H1 (cell line): ENCODE measurements around the gene CHCHD3. TPM values are rescaled to one million over a fixed set of nuclear protein-coding genes. Genes with fewer than 3 reads are reported as not detected.

ENCODE experiments used
- CTCF ChIA-PET: fragments of 300-600 bp; sonication (Branson Sonifier 250); formaldehyde crosslinking; loops from one replicate; lab custom pipeline; 2021; ENCODE audit not compliant: partially characterized antibody; lab: Charles Lee
- POLR2A ChIA-PET: fragments of 300-600 bp; sonication (Branson Sonifier 250); formaldehyde crosslinking; loops from one replicate; lab custom pipeline; 2021; ENCODE audit warnings: inconsistent platforms; ENCODE audit not compliant: partially characterized antibody; lab: Charles Lee
- DNase-seq, 2 experiments: peaks; one replicate each; pipeline versions ENCODE4 v3.0.0 to v3.0.0-alpha.2; 2010 to 2022; ENCODE audit warnings: low spot score in 2 of 2, low read depth in 1 of 2, mixed read lengths in 1 of 2
- FAIRE-seq: peaks from 2 replicates; lab custom pipeline; 2011; peaks lifted over from hg19 to GRCh38; lab: Jason Lieb, UNC
- H2AFZ ChIP-seq: 2 replicates; pipeline ENCODE4 v1.8.1; 2012; ENCODE audit warnings: low read length, inconsistent platforms
- H2AK5ac ChIP-seq: 2 replicates; pipeline ENCODE4 v1.6.1; 2013; ENCODE audit warnings: low read depth, low read length
- H2BK120ac ChIP-seq: replicated peaks from 2 replicates; pipeline ENCODE3; 2013; ENCODE audit warnings: low read depth, low read length, inconsistent platforms
- H2BK12ac ChIP-seq: 2 replicates; pipeline ENCODE4 v1.6.1; 2013; ENCODE audit warnings: low read depth, low read length
- H2BK15ac ChIP-seq: 2 replicates; pipeline ENCODE4 v1.6.1; 2013; ENCODE audit warnings: low read length
- H2BK20ac ChIP-seq: 2 replicates; pipeline ENCODE4 v1.6.1; 2013; ENCODE audit warnings: low read length
- H2BK5ac ChIP-seq: 2 replicates; pipeline ENCODE4 v1.6.1; 2013; ENCODE audit warnings: low read depth, low read length
- H3K14ac ChIP-seq: 2 replicates; pipeline ENCODE4 v1.6.1; 2013; ENCODE audit warnings: inconsistent platforms; ENCODE audit not compliant: insufficient read length
- H3K18ac ChIP-seq: 2 replicates; pipeline ENCODE4 v1.6.1; 2013; ENCODE audit warnings: low read length; ENCODE audit errors: extremely low read depth
- H3K23ac ChIP-seq: 2 replicates; pipeline ENCODE4 v1.6.1; 2013; ENCODE audit warnings: inconsistent platforms; ENCODE audit not compliant: insufficient read length
- H3K23me2 ChIP-seq: 2 replicates; pipeline ENCODE4 v1.6.1; 2013; ENCODE audit warnings: low read depth, low read length
- H3K27ac ChIP-seq: 2 replicates; pipeline ENCODE4 v1.6.1; 2011; ENCODE audit warnings: low read depth, low read length, inconsistent platforms
- H3K27me3 ChIP-seq, 4 experiments: replicated peaks in 1 of 4; 1 replicate in 1 of 4; 2 replicates in 3 of 4; pipeline versions ENCODE4 v1.6.1 to v1.8.1; 2011 to 2013; ENCODE audit warnings: low read length in 3 of 4, mild to moderate bottlenecking in 3 of 4, inconsistent platforms in 2 of 4, mixed read lengths in 2 of 4, moderate library complexity in 1 of 4; ENCODE audit not compliant: control insufficient read depth in 3 of 4, insufficient read depth in 3 of 4; ENCODE audit errors: extremely low read depth in 1 of 4
- H3K36me3 ChIP-seq, 4 experiments: 2 replicates each; pipeline versions ENCODE4 v1.6.1 to v1.8.1; 2011 to 2013; ENCODE audit warnings: mild to moderate bottlenecking in 4 of 4, low read length in 3 of 4, moderate library complexity in 2 of 4, control low read depth in 1 of 4, inconsistent platforms in 1 of 4; ENCODE audit not compliant: insufficient read depth in 4 of 4, control insufficient read depth in 2 of 4
- H3K4ac ChIP-seq: replicated peaks from 2 replicates; pipeline ENCODE3; 2013; ENCODE audit warnings: low read length, low read depth, mixed read lengths, inconsistent platforms; ENCODE audit not compliant: insufficient read length
- H3K4me1 ChIP-seq, 4 experiments: replicated peaks in 1 of 4; 1 replicate in 1 of 4; 2 replicates in 3 of 4; pipeline versions ENCODE4 v1.6.1 to v1.8.1; 2011 to 2013; ENCODE audit warnings: low read length in 3 of 4, inconsistent platforms in 2 of 4, mixed read lengths in 1 of 4; ENCODE audit not compliant: insufficient read depth in 4 of 4, control insufficient read depth in 3 of 4
- H3K4me2 ChIP-seq, 2 experiments: 2 replicates each; pipeline versions ENCODE4 v1.6.1 to v1.8.1; 2011 to 2013; ENCODE audit warnings: low read depth in 2 of 2, low read length in 2 of 2, control low read depth in 1 of 2, inconsistent platforms in 1 of 2, mild to moderate bottlenecking in 1 of 2; ENCODE audit not compliant: insufficient read depth in 1 of 2
- H3K4me3 ChIP-seq, 4 experiments: fragments of 200-600, 300-600 bp in 1 of 4; sonication (generic), shearing (Covaris generic), sonication (Bioruptor Twin) in 1 of 4; 2 replicates each; pipeline versions ENCODE4 v1.5.1 to v1.8.1; 2011 to 2016; ENCODE audit warnings: low read length in 4 of 4, low read depth in 3 of 4, control low read depth in 2 of 4, inconsistent platforms in 2 of 4, mild to moderate bottlenecking in 2 of 4, mixed read lengths in 1 of 4, moderate library complexity in 1 of 4; ENCODE audit not compliant: insufficient read depth in 2 of 4; ENCODE audit errors: extremely low read depth in 1 of 4
- H3K56ac ChIP-seq: replicated peaks from 2 replicates; pipeline ENCODE3; 2013; ENCODE audit warnings: low read depth, mild to moderate bottlenecking, mixed read lengths, low read length, inconsistent platforms; ENCODE audit not compliant: insufficient read length
- H3K79me1 ChIP-seq: 2 replicates; pipeline ENCODE4 v1.6.1; 2013; ENCODE audit warnings: low read depth, low read length, control low read depth
- H3K79me2 ChIP-seq, 2 experiments: 2 replicates each; pipeline versions ENCODE4 v1.6.1 to v1.8.1; 2012 to 2013; ENCODE audit warnings: low read length in 2 of 2, mild to moderate bottlenecking in 2 of 2, inconsistent platforms in 1 of 2; ENCODE audit not compliant: insufficient read depth in 2 of 2, control insufficient read depth in 1 of 2
- H3K9ac ChIP-seq, 4 experiments: replicated peaks in 1 of 4; 1 replicate in 1 of 4; 2 replicates in 3 of 4; pipeline versions ENCODE4 v1.6.1 to v1.8.1; 2011 to 2013; ENCODE audit warnings: low read depth in 3 of 4, low read length in 3 of 4, control low read depth in 2 of 4, mild to moderate bottlenecking in 2 of 4, moderate library complexity in 2 of 4, inconsistent platforms in 1 of 4; ENCODE audit errors: extremely low read depth in 1 of 4
- H3K9me3 ChIP-seq, 2 experiments: 2 replicates each; pipeline versions ENCODE4 v1.6.1 to v1.8.1; 2012 to 2013; ENCODE audit warnings: mild to moderate bottlenecking in 2 of 2, moderate library complexity in 2 of 2, control low read depth in 1 of 2, inconsistent platforms in 1 of 2, low read depth in 1 of 2, low read length in 1 of 2, mixed read lengths in 1 of 2; ENCODE audit not compliant: insufficient read depth in 2 of 2
- H4K20me1 ChIP-seq, 2 experiments: replicated peaks in 1 of 2; 2 replicates each; pipeline versions ENCODE3 to v1.8.1; 2011 to 2013; ENCODE audit warnings: inconsistent platforms in 2 of 2, low read length in 2 of 2, mild to moderate bottlenecking in 1 of 2; ENCODE audit not compliant: insufficient read depth in 2 of 2, control insufficient read depth in 1 of 2
- H4K5ac ChIP-seq: 2 replicates; pipeline ENCODE4 v1.6.1; 2013; ENCODE audit warnings: low read length, low read depth, mixed read lengths, inconsistent platforms; ENCODE audit not compliant: insufficient read length
- H4K8ac ChIP-seq: 2 replicates; pipeline ENCODE4 v1.8.0; 2013; ENCODE audit warnings: mild to moderate bottlenecking, moderate library complexity, low read length, inconsistent platforms; ENCODE audit not compliant: insufficient read depth; ENCODE audit errors: extremely low read depth
- H4K91ac ChIP-seq: replicated peaks from 2 replicates; pipeline ENCODE3; 2013; ENCODE audit warnings: low read length, mixed read lengths, inconsistent platforms; ENCODE audit not compliant: insufficient read length
- CHD2 ChIP-seq: IDR thresholded peaks from 2 replicates; pipeline ENCODE4 v1.6.1; 2012; ENCODE audit warnings: low read length, improper control_type of control experiment
- GABPA ChIP-seq: IDR thresholded peaks from 2 replicates; pipeline ENCODE4 v1.6.1; 2011; ENCODE audit warnings: mild to moderate bottlenecking, low read length, moderate library complexity, borderline replicate concordance; ENCODE audit not compliant: insufficient read depth
- JUN ChIP-seq: IDR thresholded peaks from 2 replicates; pipeline ENCODE4 v1.6.1; 2011; ENCODE audit warnings: low read depth, mild to moderate bottlenecking, improper control_type of control experiment, low read length
- MAFK ChIP-seq: IDR thresholded peaks from 2 replicates; pipeline ENCODE4 v1.6.1; 2012; ENCODE audit warnings: low read depth, mild to moderate bottlenecking, improper control_type of control experiment, low read length
- RNF2 ChIP-seq: fragments of 200-900, 300-1000 bp; sonication (generic); IDR thresholded peaks from 2 replicates; pipeline ENCODE4 v1.7.1; 2016; ENCODE audit warnings: borderline replicate concordance, low read depth, mild to moderate bottlenecking, antibody characterized with exemption, low read length; ENCODE audit not compliant: poor library complexity, severe bottlenecking; ENCODE audit errors: missing control alignments
- SAP30 ChIP-seq: fragments of 300-600 bp; sonication (generic); IDR thresholded peaks from 2 replicates; pipeline ENCODE4 v1.7.1; 2012; ENCODE audit warnings: low read length, moderate library complexity, mild to moderate bottlenecking, inconsistent platforms; ENCODE audit not compliant: insufficient read depth, insufficient replicate concordance
- SP1 ChIP-seq: IDR thresholded peaks from 2 replicates; pipeline ENCODE4 v1.6.1; 2011; ENCODE audit warnings: low read depth, low read length
- WGBS, 2 experiments: shearing (Covaris generic) in 1 of 2; methylation state at CpG; one replicate each; pipeline versions ENCODE4 v1.1.6 to v1.1.7; 2013 to 2015; ENCODE audit warnings: low lambda C conversion rate in 2 of 2, mixed read lengths in 2 of 2, inconsistent platforms in 1 of 2, low coverage in 1 of 2, missing lambda C conversion rate in 1 of 2; ENCODE audit not compliant: insufficient replicate concordance in 2 of 2, insufficient coverage in 1 of 2, insufficient read length in 1 of 2; ENCODE audit errors: extremely low coverage in 1 of 2, missing lambda C conversion rate in 1 of 2; 5-methylcytosine and 5-hydroxymethylcytosine counted together
- polyA plus RNA-seq, 7 experiments: library from polyadenylated mRNA; depleted of rRNA in 3 of 7; stranded (reverse) in 5 of 7; unstranded in 2 of 7; fragments of >200 nt in 5 of 7; fragments of 200-250 nt in 2 of 7; gene quantifications; 1 replicate in 5 of 7; 2 replicates in 1 of 7; 4 replicates in 1 of 7; pipeline versions ENCODE4 v1.2.1 to v1.2.3, GENCODE V29; 2011 to 2013; ENCODE audit warnings: missing spikeins in 2 of 7, mixed read lengths in 2 of 7
- total RNA-seq: library from RNA; stranded (reverse); fragmentation: NEBNext Ultra II Directional; extraction: Animal tissue kit (Norgen Biotek cat#: 25700); gene quantifications from 2 replicates; pipeline ENCODE4 v1.2.1, GENCODE V29; 2021
- TF ChIP-seq, protein P1 (sequence below): IDR thresholded peaks from 2 replicates; pipeline ENCODE4 v1.6.1; 2012; ENCODE audit warnings: low read length, inconsistent platforms

CHCHD3 gene
- total and polyA plus RNA-seq, 2 of the 8 experiments (the other 6 are each of a cell fraction or from before 2014, with no cell fraction given): 42.9 to 137 TPM

DNA sequence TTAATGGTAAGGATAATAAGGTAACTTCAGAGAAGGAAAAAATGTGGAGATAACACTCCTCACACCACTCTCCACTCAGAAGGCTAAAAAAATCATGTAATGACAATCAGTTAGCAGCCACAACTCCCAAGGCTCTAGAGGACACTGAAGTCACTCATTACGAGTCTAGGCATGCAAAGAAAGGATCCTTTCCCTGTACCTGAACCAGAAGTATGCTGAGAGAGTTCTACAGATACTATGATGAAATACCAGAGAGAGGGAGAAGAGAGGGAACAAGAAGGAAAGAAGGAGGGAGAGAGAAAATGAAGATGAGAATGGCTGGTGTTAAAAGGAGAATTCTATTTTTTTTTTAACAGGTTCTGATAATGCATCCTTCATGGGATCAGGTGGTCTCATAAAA lies 281.4 kb downstream of the CHCHD3 start:
- Histone ChIP-seq H4K8ac (no peak overlapping the region), H3K18ac (no peak overlapping the region), H3K4me2 (no peak overlapping the region), H3K4me3 (no peak overlapping the region), H2BK20ac (no peak overlapping the region), H2BK120ac (no peak overlapping the region), H3K23ac (no peak overlapping the region), H3K27me3 (no peaks in the 10 kb centered on the region), H3K27ac (no peak overlapping the region), H3K4ac (no peak overlapping the region), H3K23me2 (no peaks in the 10 kb centered on the region), H4K20me1 (peaks cover 0 to 2% of the 10 kb centered on the region in 2 experiments), H3K79me2 (no peaks in the 10 kb centered on the region), H3K9ac (no peak overlapping the region), H4K91ac (no peak overlapping the region), H2AK5ac (no peak overlapping the region), H3K56ac (no peak overlapping the region), H3K79me1 (no peaks in the 10 kb centered on the region), H2BK5ac (no peak overlapping the region), H3K4me1 (no peaks in the 10 kb centered on the region), H2AFZ (no peak overlapping the region), H3K9me3 (no peaks in the 10 kb centered on the region), H2BK15ac (no peak overlapping the region), H3K36me3 (peaks cover 0 to 5% (median 0%) of the 10 kb centered on the region in 4 experiments; a peak in 2 of 8 replicates), H4K5ac (no peak overlapping the region), H3K14ac (no peak overlapping the region), H2BK12ac (no peak overlapping the region)
- no peak for FAIRE-seq
- TF ChIP-seq GABPA (no peak), SP1 (no peak), MAFK (no peak), JUN (no peak), SAP30 (no peak), RNF2 (no peak), CHD2 (no peak)
- TF ChIP-seq, protein P1, sequence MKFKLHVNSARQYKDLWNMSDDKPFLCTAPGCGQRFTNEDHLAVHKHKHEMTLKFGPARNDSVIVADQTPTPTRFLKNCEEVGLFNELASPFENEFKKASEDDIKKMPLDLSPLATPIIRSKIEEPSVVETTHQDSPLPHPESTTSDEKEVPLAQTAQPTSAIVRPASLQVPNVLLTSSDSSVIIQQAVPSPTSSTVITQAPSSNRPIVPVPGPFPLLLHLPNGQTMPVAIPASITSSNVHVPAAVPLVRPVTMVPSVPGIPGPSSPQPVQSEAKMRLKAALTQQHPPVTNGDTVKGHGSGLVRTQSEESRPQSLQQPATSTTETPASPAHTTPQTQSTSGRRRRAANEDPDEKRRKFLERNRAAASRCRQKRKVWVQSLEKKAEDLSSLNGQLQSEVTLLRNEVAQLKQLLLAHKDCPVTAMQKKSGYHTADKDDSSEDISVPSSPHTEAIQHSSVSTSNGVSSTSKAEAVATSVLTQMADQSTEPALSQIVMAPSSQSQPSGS: no peak
- no peak for DNase-seq
- POLR2A ChIA-PET: no interaction called here
- WGBS, 2 experiments: 100% methylated on average over 1 of the region's 1 CpG; no CpG with 5 or more reads in 1 of the 2 experiments
- CTCF ChIA-PET: interaction anchor here (0.6 to 0.8 kb wide), 3 partner anchors 10 to 1860 kb away, joined by 3 read pairs; no protein-coding TSS in a partner anchor
